B cell (primary cell): ENCODE data around the gene TNFRSF12A. TPM values are rescaled to one million over a fixed set of nuclear protein-coding genes. Genes with fewer than 3 reads are reported as not detected.

Source experiments
- ATAC-seq: fragments of 200-7000 bp; cut with Tn5 transposase; one replicate; pipeline ENCODE4 v1.10.0; 2021; ENCODE audit warnings: low read depth, mild to moderate bottlenecking, moderate number of reproducible peaks, moderate library complexity
- CTCF ChIA-PET: fragments of 350-600 bp; sonication (Branson Sonifier 250); formaldehyde crosslinking; loops from one replicate; lab custom pipeline; 2021; ENCODE audit warnings: antibody characterized with exemption, inconsistent platforms; lab: Charles Lee
- POLR2A ChIA-PET: fragments of 350-600 bp; sonication (Branson Sonifier 250); formaldehyde crosslinking; loops from one replicate; lab custom pipeline; 2021; ENCODE audit warnings: antibody characterized with exemption; lab: Charles Lee
- DNase-seq: peaks from one replicate; pipeline ENCODE4 v3.0.0; 2013
- H2AFZ ChIP-seq: 2 replicates; pipeline ENCODE4 v1.6.1; 2012; ENCODE audit warnings: mild to moderate bottlenecking, low read depth, low read length; ENCODE audit not compliant: insufficient read depth, poor library complexity, severe bottlenecking
- H3K27ac ChIP-seq, 2 donors: 1 replicate in 1 of 2; 2 replicates in 1 of 2; pipeline ENCODE4 v1.5.1; 2012 to 2013; ENCODE audit warnings: low read length in 2 of 2, mild to moderate bottlenecking in 2 of 2, moderate library complexity in 1 of 2
- H3K27me3 ChIP-seq, 4 experiments: fragments of 200-600 bp in 1 of 4; sonication (generic) in 1 of 4; replicated peaks in 1 of 4; 1 replicate in 2 of 4; 2 replicates in 2 of 4; pipeline versions ENCODE4 v1.6.1 to v1.7.0; 2013 to 2016; ENCODE audit warnings: low read length in 3 of 4, mild to moderate bottlenecking in 2 of 4, mixed read lengths in 1 of 4, moderate library complexity in 1 of 4; ENCODE audit not compliant: insufficient read depth in 4 of 4, control insufficient read depth in 3 of 4; ENCODE audit errors: control extremely low read depth in 1 of 4
- H3K36me3 ChIP-seq, 2 experiments: replicated peaks in 1 of 2; 1 replicate in 1 of 2; 2 replicates in 1 of 2; pipeline versions ENCODE4 v1.6.1 to v1.7.1; 2013; ENCODE audit warnings: low read length in 1 of 2; ENCODE audit not compliant: insufficient read depth in 2 of 2, control insufficient read depth in 1 of 2; ENCODE audit errors: control extremely low read depth in 1 of 2, extremely low read depth in 1 of 2
- H3K4me1 ChIP-seq, 2 donors: fragments of 200-600 bp in 1 of 2; sonication (generic) in 1 of 2; 1 replicate in 1 of 2; 2 replicates in 1 of 2; pipeline versions ENCODE4 v1.5.1 to v1.6.1; 2013 to 2017; ENCODE audit warnings: low read length in 2 of 2; ENCODE audit not compliant: control insufficient read depth in 2 of 2, insufficient read depth in 2 of 2
- H3K4me2 ChIP-seq: replicated peaks from 2 replicates; pipeline ENCODE3; 2012; ENCODE audit warnings: mild to moderate bottlenecking, low read depth, low read length; ENCODE audit not compliant: poor library complexity, severe bottlenecking
- H3K4me3 ChIP-seq, 5 experiments: fragments of 200-600 bp in 1 of 5; sonication (generic) in 1 of 5; 1 replicate in 3 of 5; 2 replicates in 2 of 5; pipeline versions ENCODE4 v1.5.1 to v1.7.0; 2011 to 2016; ENCODE audit warnings: low read length in 4 of 5, mild to moderate bottlenecking in 4 of 5, low read depth in 2 of 5, control low read depth in 1 of 5, moderate library complexity in 1 of 5; ENCODE audit not compliant: insufficient read depth in 1 of 5; ENCODE audit errors: control extremely low read depth in 1 of 5, extremely low read depth in 1 of 5
- H3K79me2 ChIP-seq: fragments of 200-600 bp; sonication (generic); one replicate; pipeline ENCODE4 v1.6.0; 2016; ENCODE audit warnings: low read length; ENCODE audit not compliant: control insufficient read depth, insufficient read depth
- H3K9ac ChIP-seq: fragments of 200-600 bp; sonication (generic); 2 replicates; pipeline ENCODE4 v1.6.1; 2017; ENCODE audit warnings: mild to moderate bottlenecking, low read length, moderate library complexity
- H3K9me3 ChIP-seq, 3 donors: one replicate each; pipeline versions ENCODE4 v1.6.1 to v1.7.1; 2013; ENCODE audit warnings: low read length in 2 of 3; ENCODE audit not compliant: control insufficient read depth in 2 of 3, insufficient read depth in 1 of 3; ENCODE audit errors: control extremely low read depth in 1 of 3
- H4K20me1 ChIP-seq: 2 replicates; pipeline ENCODE4 v1.6.0; 2012; ENCODE audit warnings: mild to moderate bottlenecking, low read length; ENCODE audit not compliant: insufficient read depth, control insufficient read depth, poor library complexity, severe bottlenecking
- H3K27ac Mint-ChIP-seq: one replicate; pipeline ENCODE4 v1.8.0; 2021; ENCODE audit warnings: mixed read lengths
- H3K27me3 Mint-ChIP-seq: one replicate; pipeline ENCODE4 v1.8.0; 2021; ENCODE audit warnings: mixed read lengths
- H3K4me1 Mint-ChIP-seq: one replicate; pipeline ENCODE4 v1.8.0; 2021; ENCODE audit warnings: mixed read lengths
- H3K4me3 Mint-ChIP-seq: one replicate; pipeline ENCODE4 v1.8.0; 2021; ENCODE audit warnings: mixed read lengths
- H3K9me3 Mint-ChIP-seq: one replicate; pipeline ENCODE4 v1.8.0; 2022; ENCODE audit warnings: mixed read lengths; ENCODE audit not compliant: insufficient read depth
- EZH2 ChIP-seq: IDR thresholded peaks from 2 replicates; pipeline ENCODE4 v1.6.1; 2012; ENCODE audit warnings: borderline replicate concordance, low read depth, mild to moderate bottlenecking, moderate library complexity, low read length; ENCODE audit not compliant: insufficient read depth, poor library complexity, severe bottlenecking
- WGBS: methylation state at CpG from one replicate; pipeline ENCODE4 v1.1.5; 2013; ENCODE audit warnings: missing lambda C conversion rate; ENCODE audit not compliant: insufficient coverage; 5-methylcytosine and 5-hydroxymethylcytosine counted together
- intact Hi-C: fragments of 100-400 bp; cut with micrococcal nuclease; formaldehyde crosslinking; loops from one replicate; pipeline ENCODE4 v1.10.0; 2022
- polyA plus RNA-seq: library from polyadenylated mRNA; depleted of rRNA; stranded (reverse); fragments of >200 nt; gene quantifications from 2 replicates; pipeline ENCODE4 v1.2.3, GENCODE V29; 2012
- total RNA-seq, 2 donors: library from RNA; stranded (reverse); fragments of 120-200 nt in 1 of 2; gene quantifications; 1 replicate in 1 of 2; 2 replicates in 1 of 2; pipeline versions ENCODE4 v1.2.3 to v1.2.4, GENCODE V29; 2013 to 2022
- TF ChIP-seq, protein P1 (sequence below): fragments of 200-600 bp; IDR thresholded peaks from one replicate; pipeline ENCODE4 v1.8.0; 2022; ENCODE audit warnings: antibody characterized with exemption, mild to moderate bottlenecking

The TNFRSF12A gene
- total and polyA plus RNA-seq, 2 donors (not counting 1 experiment from before 2014, with no cell fraction given) = 0.61 to 1.3 TPM

GRCh38 chr16:3004319-3004718 is 15.8 kb upstream of the TNFRSF12A start:
- peaks cover 25 to 32% of the 10 kb centered on the region in 2 donors for H3K4me1 ChIP-seq
- H2AFZ ChIP-seq = no peak overlapping the region
- H3K79me2 ChIP-seq = no peaks in the 10 kb centered on the region
- Mint-ChIP-seq H3K27me3 (peaks cover 9% of the 10 kb centered on the region), H3K27ac (no peak overlapping the region), H3K9me3 (no peaks in the 10 kb centered on the region), H3K4me1 (peaks cover 26% of the 10 kb centered on the region), H3K4me3 (peak overlapping the region; percentile 71)
- H4K20me1 ChIP-seq = no peaks in the 10 kb centered on the region
- H3K27ac ChIP-seq = no peak overlapping the region
- peaks cover 0 to 10% (median 2%) of the 10 kb centered on the region in 4 experiments for H3K27me3 ChIP-seq
- TF ChIP-seq EZH2 = no peak
- TF ChIP-seq, protein P1, sequence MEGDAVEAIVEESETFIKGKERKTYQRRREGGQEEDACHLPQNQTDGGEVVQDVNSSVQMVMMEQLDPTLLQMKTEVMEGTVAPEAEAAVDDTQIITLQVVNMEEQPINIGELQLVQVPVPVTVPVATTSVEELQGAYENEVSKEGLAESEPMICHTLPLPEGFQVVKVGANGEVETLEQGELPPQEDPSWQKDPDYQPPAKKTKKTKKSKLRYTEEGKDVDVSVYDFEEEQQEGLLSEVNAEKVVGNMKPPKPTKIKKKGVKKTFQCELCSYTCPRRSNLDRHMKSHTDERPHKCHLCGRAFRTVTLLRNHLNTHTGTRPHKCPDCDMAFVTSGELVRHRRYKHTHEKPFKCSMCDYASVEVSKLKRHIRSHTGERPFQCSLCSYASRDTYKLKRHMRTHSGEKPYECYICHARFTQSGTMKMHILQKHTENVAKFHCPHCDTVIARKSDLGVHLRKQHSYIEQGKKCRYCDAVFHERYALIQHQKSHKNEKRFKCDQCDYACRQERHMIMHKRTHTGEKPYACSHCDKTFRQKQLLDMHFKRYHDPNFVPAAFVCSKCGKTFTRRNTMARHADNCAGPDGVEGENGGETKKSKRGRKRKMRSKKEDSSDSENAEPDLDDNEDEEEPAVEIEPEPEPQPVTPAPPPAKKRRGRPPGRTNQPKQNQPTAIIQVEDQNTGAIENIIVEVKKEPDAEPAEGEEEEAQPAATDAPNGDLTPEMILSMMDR = no peak
- WGBS = under 1% methylated on average over 66 of the region's 67 CpGs
- intact Hi-C loops = loop anchor here (1.0 kb wide), 2 partner anchors 20 to 24 kb away; partner anchors contain the start of genes PKMYT1 and THOC6
- H3K4me3 ChIP-seq = no peak overlapping the region
- DNase-seq = no peak
- no peaks in the 10 kb centered on the region for H3K36me3 ChIP-seq
- no peak for ATAC-seq
- POLR2A ChIA-PET = interaction anchor here (1.1 kb wide), 2 partner anchors 16 to 18 kb away, joined by 5 to 9 read pairs; partner anchors contain the start of genes HCFC1R1 and TNFRSF12A
- peaks cover 0 to 18% (median 0%) of the 10 kb centered on the region in 3 donors for H3K9me3 ChIP-seq
- H3K4me2 ChIP-seq = peak overlapping the region; percentile 68
- CTCF ChIA-PET = interaction anchor here (0.6 to 9.6 kb wide), 18 partner anchors 14 to 160 kb away, joined by 3 to 213 read pairs (median 4); partner anchors contain the start of genes CLDN6, HCFC1R1, THOC6 and TNFRSF12A
- H3K9ac ChIP-seq = no peak overlapping the region

DNA sequence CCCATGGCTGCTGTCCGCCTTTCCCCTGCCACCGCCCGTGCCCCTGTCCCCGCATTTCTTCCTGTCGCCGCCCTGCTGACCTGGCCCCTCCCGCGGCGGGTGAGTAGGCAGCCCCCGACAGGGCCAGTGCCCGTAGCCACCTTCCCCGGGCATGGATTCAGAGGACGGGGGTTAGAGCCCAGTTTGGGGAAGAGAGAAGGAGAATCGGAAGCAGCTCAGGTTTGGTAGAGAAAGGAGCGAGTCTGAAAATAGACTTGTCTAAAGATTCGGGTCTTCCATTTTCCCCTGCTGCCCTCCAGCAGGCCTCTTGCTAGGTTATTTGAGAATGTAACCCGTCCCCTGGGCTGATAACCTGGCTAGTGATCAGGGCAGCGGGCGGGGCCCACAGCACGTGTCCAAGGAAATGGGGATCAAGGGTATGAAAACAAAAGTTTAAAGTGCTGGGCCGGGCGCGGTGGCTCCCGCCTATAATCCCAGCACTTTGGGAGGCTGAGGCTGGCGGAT is 15.3 kb upstream of the TNFRSF12A start:
- Mint-ChIP-seq H3K4me3 (peak overlapping the region; percentile 71), H3K27me3 (peaks cover 9% of the 10 kb centered on the region), H3K4me1 (peaks cover 26% of the 10 kb centered on the region), H3K27ac (no peak overlapping the region), H3K9me3 (no peaks in the 10 kb centered on the region)
- Histone ChIP-seq H3K4me1 (peaks cover 25 to 32% of the 10 kb centered on the region in 2 donors), H3K79me2 (no peaks in the 10 kb centered on the region), H3K9me3 (peaks cover 0 to 18% (median 0%) of the 10 kb centered on the region in 3 donors), H4K20me1 (no peaks in the 10 kb centered on the region), H3K4me2 (peak overlapping the region; percentile 68), H2AFZ (no peak overlapping the region), H3K4me3 (peak overlapping the region in 2 of 5 experiments; percentile 21 to 29), H3K27ac (no peak overlapping the region), H3K36me3 (no peaks in the 10 kb centered on the region), H3K9ac (no peak overlapping the region), H3K27me3 (peaks cover 0 to 10% (median 3%) of the 10 kb centered on the region in 4 experiments)
- DNase-seq (no peak), ATAC-seq (no peak)
- no peak for TF ChIP-seq EZH2
- TF ChIP-seq, protein P1 = no peak
- intact Hi-C loops = loop anchor here (1.0 kb wide), 2 partner anchors 19 to 25 kb away; partner anchors contain the start of genes PKMYT1 and THOC6
- POLR2A ChIA-PET = no interaction called here
- CTCF ChIA-PET = interaction anchor here (1.0 to 9.6 kb wide), 4 partner anchors 17 to 124 kb away, joined by 3 to 213 read pairs (median 32); partner anchors contain the start of genes HCFC1R1, THOC6 and TNFRSF12A
- whole genome bisulfite sequencing = 11% methylated on average over 21 of the region's 25 CpGs
